Gastrocnemius medialis (tissue), 4 donors: ENCODE data around the gene DUS1L. TPM values are rescaled to one million over a fixed set of nuclear protein-coding genes. Genes with fewer than 3 reads are reported as not detected.

Experiments
- ATAC-seq, 2 donors: fragments of 150-250 bp; one replicate each; pipeline ENCODE4 v1.9.1; 2016
- DNase-seq, 2 donors: peaks; one replicate each; pipeline ENCODE4 v3.0.0-alpha.2; 2019
- H3K27ac ChIP-seq, 4 donors: fragments of 200-600 bp; sonication (generic); 1 replicate in 1 of 4; 2 replicates in 3 of 4; pipeline ENCODE4 v1.5.1; 2016 to 2018; ENCODE audit warnings: mild to moderate bottlenecking in 2 of 4, moderate library complexity in 1 of 4
- H3K27me3 ChIP-seq, 3 donors: fragments of 200-600 bp; sonication (generic) in 2 of 3; 1 replicate in 1 of 3; 2 replicates in 2 of 3; pipeline versions ENCODE4 v1.5.1 to v1.6.0; 2016 to 2019; ENCODE audit warnings: mild to moderate bottlenecking in 1 of 3, moderate library complexity in 1 of 3
- H3K36me3 ChIP-seq, 2 donors: fragments of 200-600 bp; sonication (generic) in 1 of 2; one replicate each; pipeline ENCODE4 v1.5.1; 2017 to 2018
- H3K4me1 ChIP-seq, 2 donors: fragments of 200-600 bp; sonication (generic) in 1 of 2; one replicate each; pipeline ENCODE4 v1.5.1; 2016 to 2017; ENCODE audit warnings: mild to moderate bottlenecking in 2 of 2
- H3K4me3 ChIP-seq, 4 donors: fragments of 200-600 bp; sonication (generic) in 3 of 4; 1 replicate in 1 of 4; 2 replicates in 3 of 4; pipeline ENCODE4 v1.5.1; 2016 to 2019; ENCODE audit warnings: mild to moderate bottlenecking in 2 of 4
- H3K9me3 ChIP-seq, 3 donors: fragments of 200-600 bp; sonication (generic) in 2 of 3; 1 replicate in 1 of 3; 2 replicates in 2 of 3; pipeline ENCODE4 v1.5.1; 2016 to 2019
- CTCF ChIP-seq, 5 experiments: fragments of 450-650 bp in 3 of 5; fragments of 200-600 bp in 2 of 5; sonication (generic) in 2 of 5; IDR thresholded peaks in 4 of 5; conservative IDR thresholded peaks in 1 of 5; 1 replicate in 4 of 5; 2 replicates in 1 of 5; pipeline ENCODE4 v1.5.1; 2016 to 2019; ENCODE audit warnings: antibody characterized with exemption in 5 of 5, mild to moderate bottlenecking in 3 of 5, moderate library complexity in 3 of 5
- POLR2A ChIP-seq, 2 donors: fragments of 450-650 bp; IDR thresholded peaks; one replicate each; pipeline ENCODE4 v1.6.1; 2017; ENCODE audit warnings: antibody characterized with exemption in 2 of 2, mild to moderate bottlenecking in 2 of 2, moderate library complexity in 2 of 2
- in situ Hi-C, 4 donors: fragments of 200-750 bp; cut with MboI; loops; one replicate each; pipeline versions ENCODE4 v1.15.0 to v1.8.0; 2017; ENCODE audit warnings: low sequenced_read_pairs in 4 of 4
- intact Hi-C: fragments of 100-400 bp; cut with DNase I; formaldehyde crosslinking; loops from one replicate; pipeline ENCODE4 v1.15.1; 2023; ENCODE audit warnings: low total_unique reads
- total RNA-seq, 4 donors: library from RNA; depleted of rRNA; stranded (reverse); fragments of >200 nt; gene quantifications; one replicate each; pipeline versions ENCODE4 v1.1.0 to v1.2.3, GENCODE V29; 2016

DUS1L gene
- 100 to 1,000 TPM in 2 of 4 donors, 10 to 100 TPM in 2; 54.6 to 119 (median 83.2) TPM for total RNA-seq

GRCh38 chr17:82065638-82066303 is at the start of gene DUS1L:
Gene DUS1L, minus strand, starts transcription at chr17:82065804. Its CDS starts 745 bp downstream, at chr17:82065059.
- H3K27me3 ChIP-seq = no peaks in the 10 kb centered on the region
- in situ Hi-C loops = no loop called here
- H3K36me3 ChIP-seq = peaks cover 0 to 24% of the 10 kb centered on the region in 2 donors
- ATAC-seq = peak; percentile 85 to 94
- peak within 1 kb of the TSS; percentile 80 to 93 (median 88) for H3K27ac ChIP-seq
- H3K4me1 ChIP-seq = peaks cover 13 to 27% of the 10 kb centered on the region in 2 donors
- peak; percentile 31 to 54 for DNase-seq
- H3K9me3 ChIP-seq = no peaks in the 10 kb centered on the region
- H3K4me3 ChIP-seq = peak within 1 kb of the TSS; percentile 87 to 96 (median 90)
- peak in 1 of 5 experiments; percentile 27 for TF ChIP-seq CTCF (IDR thresholded peaks at IDR 0.05 in 4 of 5, conservative IDR thresholded peaks at IDR 0.05 in 1 of 5)
- TF ChIP-seq POLR2A (IDR thresholded peaks at IDR 0.05) = peak in 1 of 2 donors; percentile 65
- intact Hi-C loops = no loop called here

GRCh38 chr17:82114872-82115271 is 49.3 kb upstream of the DUS1L start:
- ATAC-seq (no peak), DNase-seq (no peak)
- TF ChIP-seq POLR2A (IDR thresholded peaks at IDR 0.05) (no peak), CTCF (IDR thresholded peaks at IDR 0.05 in 4 of 5, conservative IDR thresholded peaks at IDR 0.05 in 1 of 5) (no peak)
- in situ Hi-C loops = no loop called here
- Histone ChIP-seq H3K4me3 (no peak overlapping the region), H3K4me1 (no peaks in the 10 kb centered on the region), H3K36me3 (peaks cover 0 to 7% of the 10 kb centered on the region in 2 donors), H3K27ac (no peak overlapping the region), H3K9me3 (no peaks in the 10 kb centered on the region), H3K27me3 (no peaks in the 10 kb centered on the region)
- intact Hi-C loops = no loop called here

GRCh38 chr17:82114447-82114846 is 48.8 kb upstream of the DUS1L start:
- TF ChIP-seq CTCF (IDR thresholded peaks at IDR 0.05 in 4 of 5, conservative IDR thresholded peaks at IDR 0.05 in 1 of 5) (no peak), POLR2A (IDR thresholded peaks at IDR 0.05) (no peak)
- Histone ChIP-seq H3K27ac (no peak overlapping the region), H3K36me3 (peaks cover 0 to 7% of the 10 kb centered on the region in 2 donors), H3K4me3 (no peak overlapping the region), H3K4me1 (no peaks in the 10 kb centered on the region), H3K9me3 (no peaks in the 10 kb centered on the region), H3K27me3 (no peaks in the 10 kb centered on the region)
- ATAC-seq (no peak), DNase-seq (no peak)
- intact Hi-C loops (no loop called here), in situ Hi-C loops (no loop called here)

- Histone ChIP-seq H3K27ac (no peak overlapping the region), H3K9me3 (no peaks in the 10 kb centered on the region), H3K4me1 (no peaks in the 10 kb centered on the region), H3K36me3 (peaks cover 0 to 7% of the 10 kb centered on the region in 2 donors), H3K4me3 (no peak overlapping the region), H3K27me3 (no peaks in the 10 kb centered on the region)
- TF ChIP-seq POLR2A (IDR thresholded peaks at IDR 0.05) (no peak), CTCF (IDR thresholded peaks at IDR 0.05 in 4 of 5, conservative IDR thresholded peaks at IDR 0.05 in 1 of 5) (no peak)
- ATAC-seq = no peak
- no peak for DNase-seq
- in situ Hi-C loops (no loop called here), intact Hi-C loops (no loop called here)
Observed at GRCh38 chr17:82113941-82114340, 48.3 kb upstream of the DUS1L start.
